H9 (cell line): Measurements from ENCODE around the gene OSGIN1. TPM values are rescaled to one million over a fixed set of nuclear protein-coding genes. Genes with fewer than 3 reads are reported as not detected.

Source experiments
- DNase-seq: peaks from one replicate; pipeline ENCODE4 v3.0.0-alpha.2; 2017
- H2AFZ ChIP-seq: one replicate; pipeline ENCODE4 v1.6.1; 2013; ENCODE audit warnings: mild to moderate bottlenecking, low read length, control low read depth, moderate library complexity
- H2AK5ac ChIP-seq: 2 replicates; pipeline ENCODE4 v1.6.1; 2013; ENCODE audit warnings: low read length, control low read depth, mixed read lengths; ENCODE audit not compliant: insufficient read length
- H2BK120ac ChIP-seq: one replicate; pipeline ENCODE4 v1.6.1; 2013; ENCODE audit warnings: low read depth, mild to moderate bottlenecking, low read length, control low read depth, inconsistent platforms; ENCODE audit not compliant: poor library complexity, severe bottlenecking
- H2BK12ac ChIP-seq: 2 replicates; pipeline ENCODE4 v1.6.1; 2013; ENCODE audit warnings: low read length, control low read depth, mixed read lengths, low read depth; ENCODE audit not compliant: insufficient read length
- H2BK15ac ChIP-seq: 2 replicates; pipeline ENCODE4 v1.6.1; 2013; ENCODE audit warnings: low read depth, low read length, control low read depth
- H2BK20ac ChIP-seq: one replicate; pipeline ENCODE4 v1.6.1; 2013; ENCODE audit warnings: low read depth, mild to moderate bottlenecking, low read length, control low read depth, inconsistent platforms; ENCODE audit not compliant: poor library complexity, severe bottlenecking
- H2BK5ac ChIP-seq: 2 replicates; pipeline ENCODE4 v1.6.1; 2013; ENCODE audit warnings: low read length, control low read depth, mixed read lengths; ENCODE audit not compliant: insufficient read length
- H3K14ac ChIP-seq: 2 replicates; pipeline ENCODE4 v1.6.1; 2013; ENCODE audit warnings: low read length, control low read depth; ENCODE audit not compliant: insufficient read depth
- H3K18ac ChIP-seq: 2 replicates; pipeline ENCODE4 v1.6.1; 2013; ENCODE audit warnings: low read depth, mild to moderate bottlenecking, mixed read lengths, low read length, control low read depth; ENCODE audit not compliant: insufficient read length
- H3K23ac ChIP-seq: 2 replicates; pipeline ENCODE4 v1.6.1; 2013; ENCODE audit warnings: low read length, control low read depth, mixed read lengths, low read depth; ENCODE audit not compliant: insufficient read length
- H3K23me2 ChIP-seq: 2 replicates; pipeline ENCODE4 v1.6.1; 2013; ENCODE audit warnings: low read depth, mild to moderate bottlenecking, mixed read lengths, low read length, control low read depth; ENCODE audit not compliant: insufficient read length, poor library complexity, severe bottlenecking
- H3K27ac ChIP-seq: 2 replicates; pipeline ENCODE4 v1.5.1; 2013; ENCODE audit warnings: low read length, control low read depth, mixed read lengths, low read depth; ENCODE audit not compliant: insufficient read length
- H3K27me3 ChIP-seq: 2 replicates; pipeline ENCODE4 v1.6.1; 2013; ENCODE audit warnings: low read length, control low read depth, inconsistent platforms; ENCODE audit not compliant: insufficient read depth
- H3K4ac ChIP-seq: 2 replicates; pipeline ENCODE4 v1.6.1; 2013; ENCODE audit warnings: low read depth, mild to moderate bottlenecking, control low read depth, inconsistent platforms, low read length, moderate library complexity
- H3K4me1 ChIP-seq: 2 replicates; pipeline ENCODE4 v1.6.1; 2013; ENCODE audit warnings: low read length, control low read depth, inconsistent platforms; ENCODE audit not compliant: insufficient read depth
- H3K4me2 ChIP-seq: 2 replicates; pipeline ENCODE4 v1.6.1; 2013; ENCODE audit warnings: low read length, control low read depth, mixed read lengths; ENCODE audit not compliant: insufficient read length, insufficient read depth
- H3K56ac ChIP-seq: 2 replicates; pipeline ENCODE4 v1.6.1; 2013; ENCODE audit warnings: low read depth, mild to moderate bottlenecking, mixed read lengths, low read length, control low read depth; ENCODE audit not compliant: insufficient read length
- H3K79me1 ChIP-seq: 2 replicates; pipeline ENCODE4 v1.6.1; 2013; ENCODE audit warnings: low read depth, mild to moderate bottlenecking, moderate library complexity, low read length, control low read depth, inconsistent platforms; ENCODE audit not compliant: insufficient read depth, poor library complexity, severe bottlenecking
- H3K79me2 ChIP-seq: 2 replicates; pipeline ENCODE4 v1.6.1; 2013; ENCODE audit warnings: low read length, control low read depth, inconsistent platforms; ENCODE audit not compliant: insufficient read depth
- H3K9ac ChIP-seq: 2 replicates; pipeline ENCODE4 v1.6.1; 2013; ENCODE audit warnings: low read length, control low read depth, mixed read lengths; ENCODE audit not compliant: insufficient read length; ENCODE audit errors: extremely low read depth
- H3K9me3 ChIP-seq: one replicate; pipeline ENCODE4 v1.6.1; 2013; ENCODE audit warnings: low read depth, low read length, inconsistent platforms; ENCODE audit not compliant: control insufficient read depth
- H3T11ph ChIP-seq: one replicate; pipeline ENCODE4 v1.6.1; 2013; ENCODE audit warnings: mild to moderate bottlenecking, low read length, control low read depth, inconsistent platforms
- H4K20me1 ChIP-seq: one replicate; pipeline ENCODE4 v1.6.1; 2013; ENCODE audit not compliant: control insufficient read depth, insufficient read length, insufficient read depth
- H4K5ac ChIP-seq: 2 replicates; pipeline ENCODE4 v1.6.1; 2013; ENCODE audit warnings: low read depth, mild to moderate bottlenecking, mixed read lengths, low read length, control low read depth; ENCODE audit not compliant: insufficient read length
- H4K8ac ChIP-seq: replicated peaks from 2 replicates; pipeline ENCODE4 v1.6.1; 2013; ENCODE audit warnings: low read length, control low read depth, mixed read lengths, low read depth; ENCODE audit not compliant: insufficient read length
- H4K91ac ChIP-seq: 2 replicates; pipeline ENCODE4 v1.6.1; 2013; ENCODE audit warnings: low read depth, mild to moderate bottlenecking, moderate library complexity, mixed read lengths, low read length, control low read depth; ENCODE audit not compliant: insufficient read length
- H3K27ac Mint-ChIP-seq, 3 experiments: 2 replicates in 2 of 3; 3 replicates in 1 of 3; pipeline ENCODE4 v1.8.0; 2020 to 2021; ENCODE audit warnings: mixed read lengths in 3 of 3, mild to moderate bottlenecking in 1 of 3, moderate library complexity in 1 of 3
- H3K27me3 Mint-ChIP-seq: 2 replicates; pipeline ENCODE4 v1.8.0; 2021; ENCODE audit warnings: low read depth, mild to moderate bottlenecking, moderate library complexity, mixed read lengths
- H3K36me3 Mint-ChIP-seq, 3 experiments: 2 replicates in 2 of 3; 3 replicates in 1 of 3; pipeline ENCODE4 v1.8.0; 2020 to 2021; ENCODE audit warnings: low read depth in 3 of 3, mixed read lengths in 3 of 3; ENCODE audit not compliant: insufficient read depth in 1 of 3
- H3K4me1 Mint-ChIP-seq, 2 experiments: 2 replicates each; pipeline ENCODE4 v1.8.0; 2020; ENCODE audit warnings: mixed read lengths in 2 of 2
- H3K4me3 Mint-ChIP-seq, 2 experiments: 2 replicates in 1 of 2; 3 replicates in 1 of 2; pipeline ENCODE4 v1.8.0; 2020 to 2021; ENCODE audit warnings: mild to moderate bottlenecking in 2 of 2, mixed read lengths in 2 of 2, moderate library complexity in 1 of 2
- H3K9me3 Mint-ChIP-seq, 2 experiments: 2 replicates in 1 of 2; 3 replicates in 1 of 2; pipeline ENCODE4 v1.8.0; 2020; ENCODE audit warnings: mild to moderate bottlenecking in 2 of 2, mixed read lengths in 2 of 2, moderate library complexity in 1 of 2
- WGBS: extraction: QIAGEN DNeasy Blood & Tissue Kit; methylation state at CpG from one replicate; pipeline ENCODE4 v1.1.7; 2013; ENCODE audit warnings: missing lambda C conversion rate, low lambda C conversion rate, mixed read lengths; ENCODE audit not compliant: insufficient read length; ENCODE audit errors: extremely low coverage; 5-methylcytosine and 5-hydroxymethylcytosine counted together
- total RNA-seq: library from RNA; stranded (reverse); gene quantifications from 2 replicates; pipeline ENCODE4 v1.2.1, GENCODE V29; 2021
- TF ChIP-seq, protein P1 (sequence below): fragments of 200-600 bp; sonication (generic); conservative IDR thresholded peaks from 3 replicates; pipeline ENCODE4 v1.8.0; 2021; ENCODE audit warnings: antibody characterized with exemption, mild to moderate bottlenecking

Gene OSGIN1
- total RNA-seq, 1 experiment from 2014 or later: 0.63 TPM

DNA sequence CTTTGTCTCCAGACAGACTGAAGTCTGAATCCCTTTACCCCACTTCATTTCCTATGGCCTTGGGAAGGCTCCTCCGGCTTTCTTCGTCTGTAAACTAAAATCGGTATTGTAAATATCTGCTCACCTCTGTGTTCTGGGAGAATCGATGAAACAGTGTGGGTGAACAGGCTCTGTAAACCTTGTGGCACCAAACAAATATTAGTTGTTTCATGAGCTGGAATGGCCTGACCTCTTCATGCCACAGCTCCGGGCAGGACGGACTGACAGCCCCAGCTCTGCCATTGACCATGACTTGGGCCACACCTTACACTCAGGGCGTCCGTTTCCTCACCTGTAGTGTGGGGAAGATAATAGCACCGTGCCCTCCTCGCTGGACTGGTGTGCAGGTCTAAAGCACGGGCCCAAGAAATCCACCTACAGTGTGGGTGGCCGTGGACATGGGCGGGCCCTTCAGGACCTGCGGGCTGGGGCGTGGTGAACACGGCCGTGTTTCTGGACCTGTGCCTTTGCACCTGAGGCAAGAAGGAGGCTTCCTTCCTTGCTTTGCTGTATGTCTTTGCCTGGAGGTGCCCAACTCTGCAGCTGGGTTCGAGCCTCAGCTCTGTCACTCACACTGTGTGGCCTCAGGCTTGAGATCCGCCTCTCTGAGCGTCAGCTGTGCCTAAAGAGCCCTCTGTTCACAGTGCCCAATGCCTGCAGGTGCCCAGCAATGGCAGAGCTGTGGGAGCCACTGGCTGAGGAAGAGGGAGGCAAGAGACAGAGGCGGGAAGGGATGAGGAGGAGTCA, 6.1 kb upstream of the OSGIN1 start:
- Histone ChIP-seq H3K27ac (no peak overlapping the region), H2BK20ac (no peak overlapping the region), H3K56ac (no peak overlapping the region)

More for the DNA sequence above, 6.1 kb upstream of the OSGIN1 start:
- Histone ChIP-seq H3T11ph (no peak overlapping the region), H4K8ac (no peak overlapping the region), H3K79me2 (no peaks in the 10 kb centered on the region), H2AFZ (no peak overlapping the region), H3K27me3 (no peaks in the 10 kb centered on the region), H3K14ac (no peak overlapping the region; the same call in 1 of the 2 replicates), H4K5ac (no peak overlapping the region), H3K9ac (no peak overlapping the region), H4K91ac (no peak overlapping the region), H3K4me2 (no peak overlapping the region), H2BK120ac (no peak overlapping the region), H4K20me1 (no peaks in the 10 kb centered on the region), H3K23me2 (no peaks in the 10 kb centered on the region), H2BK15ac (no peak overlapping the region), H3K9me3 (no peaks in the 10 kb centered on the region), H2AK5ac (no peak overlapping the region), H2BK12ac (no peak overlapping the region), H3K23ac (no peak overlapping the region), H3K4me1 (no peaks in the 10 kb centered on the region), H3K79me1 (no peaks in the 10 kb centered on the region), H3K4ac (no peak overlapping the region), H2BK5ac (no peak overlapping the region), H3K18ac (no peak overlapping the region)
- WGBS: no CpG with 5 or more reads among the region's 21 CpGs
- Mint-ChIP-seq H3K4me1 (0 out of 4 replicates have a peak, but pooled peaks cover 0 to 5% of the 10 kb centered on the region in 2 experiments), H3K27ac (peak overlapping the region in 1 of 3 experiments; percentile 21; a peak in 1 of 7 replicates), H3K36me3 (no peaks in the 10 kb centered on the region), H3K9me3 (no peaks in the 10 kb centered on the region; a peak in 2 of 5 replicates), H3K27me3 (no peaks in the 10 kb centered on the region; the same call in none of the 2 replicates), H3K4me3 (no peak overlapping the region)
- no peak for DNase-seq
- TF ChIP-seq, protein P1, sequence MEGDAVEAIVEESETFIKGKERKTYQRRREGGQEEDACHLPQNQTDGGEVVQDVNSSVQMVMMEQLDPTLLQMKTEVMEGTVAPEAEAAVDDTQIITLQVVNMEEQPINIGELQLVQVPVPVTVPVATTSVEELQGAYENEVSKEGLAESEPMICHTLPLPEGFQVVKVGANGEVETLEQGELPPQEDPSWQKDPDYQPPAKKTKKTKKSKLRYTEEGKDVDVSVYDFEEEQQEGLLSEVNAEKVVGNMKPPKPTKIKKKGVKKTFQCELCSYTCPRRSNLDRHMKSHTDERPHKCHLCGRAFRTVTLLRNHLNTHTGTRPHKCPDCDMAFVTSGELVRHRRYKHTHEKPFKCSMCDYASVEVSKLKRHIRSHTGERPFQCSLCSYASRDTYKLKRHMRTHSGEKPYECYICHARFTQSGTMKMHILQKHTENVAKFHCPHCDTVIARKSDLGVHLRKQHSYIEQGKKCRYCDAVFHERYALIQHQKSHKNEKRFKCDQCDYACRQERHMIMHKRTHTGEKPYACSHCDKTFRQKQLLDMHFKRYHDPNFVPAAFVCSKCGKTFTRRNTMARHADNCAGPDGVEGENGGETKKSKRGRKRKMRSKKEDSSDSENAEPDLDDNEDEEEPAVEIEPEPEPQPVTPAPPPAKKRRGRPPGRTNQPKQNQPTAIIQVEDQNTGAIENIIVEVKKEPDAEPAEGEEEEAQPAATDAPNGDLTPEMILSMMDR: no peak
